Osteoblast (primary cell): ENCODE results near the gene CAST. TPM values are rescaled to one million over a fixed set of nuclear protein-coding genes. Genes with fewer than 3 reads are reported as not detected.
"Not testable (repeated sequence)": the region's sequence is repeated elsewhere in the genome, so short reads cannot be mapped to it uniquely, and the experiment has no call there.

Experiments
- DNase-seq: peaks from one replicate; pipeline ENCODE4 v3.0.0; 2011; ENCODE audit warnings: low spot score, mixed read lengths; ENCODE audit not compliant: insufficient read length; ENCODE audit errors: missing footprints
- H2AFZ ChIP-seq: 2 replicates; pipeline ENCODE4 v1.6.0; 2011; ENCODE audit warnings: mild to moderate bottlenecking, low read length
- H3K27ac ChIP-seq: 2 replicates; pipeline ENCODE4 v1.5.1; 2011; ENCODE audit warnings: mild to moderate bottlenecking, low read depth, low read length, moderate library complexity
- H3K27me3 ChIP-seq: 2 replicates; pipeline ENCODE4 v1.6.0; 2012; ENCODE audit warnings: mild to moderate bottlenecking, control low read depth, inconsistent platforms, low read length, moderate library complexity; ENCODE audit not compliant: insufficient read depth
- H3K36me3 ChIP-seq: 2 replicates; pipeline ENCODE4 v1.5.1; 2011; ENCODE audit warnings: mild to moderate bottlenecking, low read length, control low read depth, moderate library complexity; ENCODE audit not compliant: insufficient read depth
- H3K4me1 ChIP-seq: 2 replicates; pipeline ENCODE4 v1.5.1; 2011; ENCODE audit warnings: mild to moderate bottlenecking, low read length, control low read depth, moderate library complexity; ENCODE audit not compliant: insufficient read depth
- H3K4me2 ChIP-seq: 2 replicates; pipeline ENCODE4 v1.6.0; 2011; ENCODE audit warnings: mild to moderate bottlenecking, low read length; ENCODE audit not compliant: insufficient read depth
- H3K4me3 ChIP-seq: fragments of 200-600 bp; sonication (generic); 3 replicates; pipeline ENCODE4 v1.5.1; 2012; ENCODE audit warnings: mild to moderate bottlenecking, low read length, inconsistent platforms; ENCODE audit not compliant: insufficient read depth
- H3K79me2 ChIP-seq: 2 replicates; pipeline ENCODE4 v1.6.0; 2012; ENCODE audit warnings: mild to moderate bottlenecking, low read length, control low read depth, inconsistent platforms; ENCODE audit not compliant: insufficient read depth
- H3K9me3 ChIP-seq: 2 replicates; pipeline ENCODE4 v1.5.1; 2011; ENCODE audit warnings: low read depth, low read length, control low read depth
- H4K20me1 ChIP-seq: 2 replicates; pipeline ENCODE4 v1.6.0; 2012; ENCODE audit warnings: mild to moderate bottlenecking, low read length, control low read depth; ENCODE audit not compliant: insufficient read depth
- total RNA-seq: library from RNA; depleted of rRNA; stranded (reverse); fragments of >200 nt; gene quantifications from 2 replicates; pipeline ENCODE4 v1.2.3, GENCODE V29; 2012
- TF ChIP-seq, protein P1 (sequence below): IDR thresholded peaks from 2 replicates; pipeline ENCODE4 v1.5.1; 2011; ENCODE audit warnings: mild to moderate bottlenecking, low read depth, low read length, moderate library complexity; ENCODE audit errors: extremely low read depth

The CAST gene
- total RNA-seq, result 278 and 281 TPM in 2 replicates

DNA sequence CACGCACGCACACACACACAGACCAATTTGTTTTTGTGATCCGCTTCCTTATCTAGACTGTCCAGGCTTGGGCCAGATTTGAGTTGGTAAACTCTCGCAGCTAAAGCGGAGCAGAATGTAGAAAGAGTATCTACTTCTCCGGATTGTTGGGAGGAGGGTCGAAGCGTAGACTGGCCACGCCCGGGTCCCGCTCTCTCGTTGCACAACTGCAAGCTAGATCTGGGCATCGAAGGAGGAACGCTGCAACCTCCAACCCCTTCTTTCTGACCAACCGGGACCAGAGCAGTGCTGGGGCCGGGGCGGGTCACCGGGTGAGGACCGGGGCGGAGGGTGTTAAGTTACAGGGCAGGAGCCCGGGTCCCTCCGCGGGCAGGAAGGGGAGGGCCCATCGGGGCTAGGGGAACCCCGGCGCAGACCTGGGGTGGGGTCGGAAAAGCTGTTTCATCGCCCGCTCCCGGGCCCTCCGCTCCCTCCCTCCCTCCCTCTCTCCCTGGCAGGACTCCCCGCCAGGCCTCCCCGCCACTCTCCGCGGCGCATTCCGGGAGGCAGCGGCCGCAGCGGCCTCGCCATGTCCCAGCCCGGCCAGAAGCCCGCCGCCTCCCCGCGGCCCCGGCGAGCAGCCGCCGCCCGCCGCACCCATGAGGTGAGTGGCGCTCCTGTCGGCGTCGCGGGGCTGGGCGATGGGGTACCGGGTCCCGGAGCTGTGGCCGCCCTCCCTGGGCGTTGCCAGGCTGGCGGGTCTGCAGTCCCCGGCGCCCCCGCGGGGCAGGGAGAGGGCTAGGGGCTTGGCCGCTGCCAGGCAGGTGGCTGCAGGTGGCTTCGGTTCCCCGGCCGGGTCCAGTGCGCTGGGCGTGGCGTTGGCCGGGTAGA is at the start of gene CAST:
Gene CAST (plus strand): TSS at position 522 of the 870 bp plus-strand sequence. CDS start 47 bp downstream, at position 569.
- H2AFZ ChIP-seq, result peak within 1 kb of the TSS; percentile 88
- peak within 1 kb of the TSS; percentile 98 for H3K4me3 ChIP-seq
- H3K27ac ChIP-seq, result peak within 1 kb of the TSS; percentile 79
- H3K79me2 ChIP-seq, result peaks cover 47% of the 10 kb centered on the region
- peaks cover 35% of the 10 kb centered on the region for H4K20me1 ChIP-seq
- TF ChIP-seq, protein P1, sequence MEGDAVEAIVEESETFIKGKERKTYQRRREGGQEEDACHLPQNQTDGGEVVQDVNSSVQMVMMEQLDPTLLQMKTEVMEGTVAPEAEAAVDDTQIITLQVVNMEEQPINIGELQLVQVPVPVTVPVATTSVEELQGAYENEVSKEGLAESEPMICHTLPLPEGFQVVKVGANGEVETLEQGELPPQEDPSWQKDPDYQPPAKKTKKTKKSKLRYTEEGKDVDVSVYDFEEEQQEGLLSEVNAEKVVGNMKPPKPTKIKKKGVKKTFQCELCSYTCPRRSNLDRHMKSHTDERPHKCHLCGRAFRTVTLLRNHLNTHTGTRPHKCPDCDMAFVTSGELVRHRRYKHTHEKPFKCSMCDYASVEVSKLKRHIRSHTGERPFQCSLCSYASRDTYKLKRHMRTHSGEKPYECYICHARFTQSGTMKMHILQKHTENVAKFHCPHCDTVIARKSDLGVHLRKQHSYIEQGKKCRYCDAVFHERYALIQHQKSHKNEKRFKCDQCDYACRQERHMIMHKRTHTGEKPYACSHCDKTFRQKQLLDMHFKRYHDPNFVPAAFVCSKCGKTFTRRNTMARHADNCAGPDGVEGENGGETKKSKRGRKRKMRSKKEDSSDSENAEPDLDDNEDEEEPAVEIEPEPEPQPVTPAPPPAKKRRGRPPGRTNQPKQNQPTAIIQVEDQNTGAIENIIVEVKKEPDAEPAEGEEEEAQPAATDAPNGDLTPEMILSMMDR, result no peak
- no peaks in the 10 kb centered on the region for H3K36me3 ChIP-seq
- no peaks in the 10 kb centered on the region for H3K27me3 ChIP-seq
- no peaks in the 10 kb centered on the region for H3K9me3 ChIP-seq
- peak within 1 kb of the TSS; percentile 98 for H3K4me2 ChIP-seq
- H3K4me1 ChIP-seq, result peaks cover 17% of the 10 kb centered on the region
- DNase-seq, result peak; percentile 96

DNA sequence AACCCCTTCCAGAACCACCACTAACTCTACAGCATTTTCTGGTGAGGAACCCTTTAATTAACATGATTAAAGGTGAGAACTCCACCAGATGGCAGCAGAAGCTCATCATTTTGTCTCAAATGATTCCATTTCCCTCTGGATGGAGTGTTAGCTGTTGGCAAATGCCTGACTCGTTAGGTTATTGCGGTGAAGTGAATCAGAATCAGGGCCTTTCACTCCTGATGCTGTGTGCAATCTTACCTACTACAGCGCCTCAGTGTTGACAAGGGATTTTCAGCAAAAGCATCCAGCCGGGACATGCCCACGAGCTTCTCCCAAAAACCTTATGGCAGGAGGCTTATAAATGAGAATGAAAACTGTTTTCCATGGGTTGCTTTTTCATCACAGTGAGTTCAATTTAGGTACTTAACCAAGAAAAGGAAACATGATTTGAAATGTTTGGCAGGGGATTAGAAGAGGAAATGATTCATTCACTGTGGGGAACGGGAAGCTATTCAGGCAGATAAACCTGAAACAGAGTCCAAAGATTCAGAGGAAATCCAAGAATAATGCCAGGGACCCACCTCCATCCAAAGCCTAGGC is 48.0 kb upstream of the CAST start:
- Histone ChIP-seq H3K4me3 (peak overlapping the region; percentile 58), H3K27me3 (no peaks in the 10 kb centered on the region)

DNA sequence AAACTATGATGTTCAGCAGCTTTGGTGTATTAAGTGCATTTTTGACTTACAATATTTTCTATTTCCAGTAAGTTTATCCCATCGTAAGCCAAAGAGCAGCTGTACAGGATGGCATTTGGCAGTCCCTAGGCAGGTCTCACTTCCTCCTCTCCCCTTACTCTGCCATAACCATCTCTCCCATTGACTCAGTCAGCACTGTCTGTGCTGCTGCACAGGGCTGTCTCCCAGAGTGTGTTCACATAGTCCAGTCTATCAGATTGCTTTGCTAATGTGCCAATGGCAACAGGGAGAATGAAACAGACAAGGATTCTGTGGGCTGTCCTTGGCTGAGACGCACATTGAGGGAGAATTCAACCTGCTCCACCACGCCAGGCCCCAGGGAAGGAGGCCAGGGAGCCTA is 47.0 kb upstream of the CAST start:
- Histone ChIP-seq H3K79me2 (no peaks in the 10 kb centered on the region), H4K20me1 (no peaks in the 10 kb centered on the region), H3K27ac (no peak overlapping the region), H3K4me2 (no peak overlapping the region), H3K4me3 (no peak overlapping the region), H2AFZ (no peak overlapping the region), H3K27me3 (no peaks in the 10 kb centered on the region), H3K4me1 (peaks cover 16% of the 10 kb centered on the region), H3K36me3 (no peaks in the 10 kb centered on the region), H3K9me3 (no peaks in the 10 kb centered on the region)
- TF ChIP-seq, protein P1, result no peak
- DNase-seq, result peak; percentile 11

More for the DNA sequence above, 48.0 kb upstream of the CAST start:
- H4K20me1 ChIP-seq, result no peaks in the 10 kb centered on the region
- H3K36me3 ChIP-seq, result no peaks in the 10 kb centered on the region
- H3K79me2 ChIP-seq, result no peaks in the 10 kb centered on the region
- H3K4me1 ChIP-seq, result peaks cover 16% of the 10 kb centered on the region
- TF ChIP-seq, protein P1, result peak; percentile 60
- H3K27ac ChIP-seq, result peak overlapping the region; percentile 77
- H3K4me2 ChIP-seq, result peak overlapping the region; percentile 88
- H3K9me3 ChIP-seq, result no peaks in the 10 kb centered on the region
- peak; percentile 89 for DNase-seq
- H2AFZ ChIP-seq, result peak overlapping the region; percentile 38

- no peaks in the 10 kb centered on the region for H3K9me3 ChIP-seq
- no peak for DNase-seq
- no peak overlapping the region for H3K4me3 ChIP-seq
- no peak overlapping the region for H3K4me2 ChIP-seq
- no peak overlapping the region for H2AFZ ChIP-seq
- no peaks in the 10 kb centered on the region for H3K27me3 ChIP-seq
- H3K79me2 ChIP-seq, result no peaks in the 10 kb centered on the region
- H3K36me3 ChIP-seq, result no peaks in the 10 kb centered on the region
- no peaks in the 10 kb centered on the region for H4K20me1 ChIP-seq
- H3K27ac ChIP-seq, result no peak overlapping the region
- H3K4me1 ChIP-seq, result peaks cover 16% of the 10 kb centered on the region
- TF ChIP-seq, protein P1, result no peak
Observed at GRCh38 chr5:96616801-96617200, 45.4 kb upstream of the CAST start.

DNA sequence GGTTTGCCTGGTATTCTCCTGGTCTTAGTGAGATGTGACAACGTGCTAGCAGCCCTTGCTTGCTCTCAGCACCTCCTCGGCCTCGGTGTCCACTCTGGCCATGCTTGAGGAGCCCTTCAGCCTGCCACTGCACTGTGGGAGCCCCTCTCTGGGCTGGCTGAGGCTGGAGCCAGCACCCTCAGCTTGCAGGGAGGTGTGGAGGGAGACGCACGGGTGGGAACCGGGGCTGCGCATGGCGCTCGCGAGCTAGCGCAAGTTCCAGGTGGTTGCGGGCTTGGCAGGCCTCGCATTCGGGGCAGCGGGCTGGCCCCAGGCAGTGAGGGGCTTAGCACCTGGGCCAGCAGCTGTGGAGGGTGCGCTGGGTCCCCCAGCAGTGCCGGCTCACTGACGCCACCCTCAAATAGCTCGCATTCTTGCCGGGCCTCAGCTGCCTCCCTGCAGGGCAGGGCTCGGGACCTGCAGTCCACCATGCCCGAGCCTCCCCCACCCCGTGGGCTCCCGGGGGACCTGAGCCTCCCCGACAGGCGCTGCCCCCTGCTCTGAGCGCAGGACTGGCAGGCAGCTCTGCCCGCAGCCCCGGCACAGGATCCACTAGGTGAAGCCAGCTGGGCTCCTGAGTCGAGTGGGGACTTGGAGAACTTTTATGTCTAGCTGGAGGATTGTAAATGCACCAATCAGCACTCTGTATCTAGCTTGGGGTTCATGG is 43.7 kb upstream of the CAST start:
- H2AFZ ChIP-seq, H3K27me3 ChIP-seq, H4K20me1 ChIP-seq, H3K4me3 ChIP-seq, H3K27ac ChIP-seq, H3K9me3 ChIP-seq, H3K36me3 ChIP-seq, DNase-seq, H3K4me2 ChIP-seq, H3K79me2 ChIP-seq: not testable (repeated sequence)
- H3K4me1 ChIP-seq, result peaks cover 16% of the 10 kb centered on the region
